ENCODE results near the gene ACSL3.
A peak's percentile ranks its signal among the peaks of the same experiment; 100 is the strongest.

The ACSL3 gene

DNA sequence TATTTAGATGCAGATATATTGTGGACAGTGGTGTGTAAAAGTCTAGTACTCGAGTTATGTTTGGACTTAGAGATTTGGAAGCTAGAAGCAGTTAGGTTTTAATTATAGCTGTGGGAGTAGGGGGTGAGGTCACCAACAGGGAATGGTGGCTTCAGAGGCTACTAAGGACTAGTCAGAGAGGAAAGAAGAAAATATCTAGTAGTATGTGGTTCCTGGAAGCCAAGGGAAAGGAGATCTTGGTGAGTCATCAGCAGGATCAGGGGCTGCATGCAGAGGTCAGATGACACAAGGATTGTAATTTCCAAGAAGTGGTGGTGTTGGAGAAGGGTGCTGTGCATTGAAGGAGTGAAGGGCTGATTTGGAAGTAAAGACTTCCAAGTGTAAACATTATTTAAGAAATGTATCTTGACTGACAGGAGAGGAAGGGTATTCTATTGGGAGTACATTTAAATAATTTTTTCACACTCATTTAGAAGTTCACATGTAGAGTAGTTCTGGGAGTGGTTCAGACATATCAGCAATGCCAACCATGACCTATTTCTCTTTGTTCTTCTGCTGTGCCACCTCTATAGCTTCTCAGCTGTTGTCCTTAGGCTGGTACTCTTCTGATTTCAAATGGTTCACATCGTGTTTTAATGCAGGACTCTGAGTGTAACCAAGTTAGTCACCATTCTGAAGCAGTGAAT, 59.1 kb downstream of the ACSL3 start:
- Histone ChIP-seq H3K4me1 (peaks cover 0 to 18% (median 1%) of the 10 kb centered on the region in 10 experiments; a peak in 9 of 20 replicates), H4K20me1 (peaks cover 0 to 4% (median 0%) of the 10 kb centered on the region in 11 experiments; a peak in 6 of 22 replicates), H3K27me3 (no peaks in the 10 kb centered on the region), H3K27ac (peak overlapping the region in 1 of 11 experiments; percentile 5; a peak in 2 of 22 replicates), H3K9me3 (replicated peaks in 1 of 11) (no peaks in the 10 kb centered on the region), H3K9ac (no peak overlapping the region), H3K4me2 (peak overlapping the region in 3 of 11 experiments; percentile 32 to 63 (median 48); a peak in 6 of 22 replicates), H3K36me3 (peaks cover 81 to 96% (median 85%) of the 10 kb centered on the region in 11 experiments), H3K4me3 (no peak overlapping the region)
- no peak for TF ChIP-seq Cebpa-rat (IDR thresholded peaks at IDR 0.05)

- no peak overlapping the region for H3K4me3 ChIP-seq
- H3K4me2 ChIP-seq = no peak overlapping the region
- peaks cover 83 to 94% (median 90%) of the 10 kb centered on the region in 11 experiments for H3K36me3 ChIP-seq
- H3K9me3 ChIP-seq (replicated peaks in 1 of 11) = no peaks in the 10 kb centered on the region
- H3K4me1 ChIP-seq = peaks cover 0 to 18% (median 1%) of the 10 kb centered on the region in 10 experiments; a peak in 10 of 20 replicates
- H3K27ac ChIP-seq = no peak overlapping the region; a peak in 2 of 22 replicates
- H3K27me3 ChIP-seq = no peaks in the 10 kb centered on the region
- H3K9ac ChIP-seq = no peak overlapping the region
- TF ChIP-seq Cebpa-rat (IDR thresholded peaks at IDR 0.05) = no peak
- H4K20me1 ChIP-seq = peaks cover 0 to 4% (median 0%) of the 10 kb centered on the region in 11 experiments; a peak in 5 of 22 replicates
Observed at GRCh38 chr2:222920657-222921186, 59.9 kb downstream of the ACSL3 start.

DNA sequence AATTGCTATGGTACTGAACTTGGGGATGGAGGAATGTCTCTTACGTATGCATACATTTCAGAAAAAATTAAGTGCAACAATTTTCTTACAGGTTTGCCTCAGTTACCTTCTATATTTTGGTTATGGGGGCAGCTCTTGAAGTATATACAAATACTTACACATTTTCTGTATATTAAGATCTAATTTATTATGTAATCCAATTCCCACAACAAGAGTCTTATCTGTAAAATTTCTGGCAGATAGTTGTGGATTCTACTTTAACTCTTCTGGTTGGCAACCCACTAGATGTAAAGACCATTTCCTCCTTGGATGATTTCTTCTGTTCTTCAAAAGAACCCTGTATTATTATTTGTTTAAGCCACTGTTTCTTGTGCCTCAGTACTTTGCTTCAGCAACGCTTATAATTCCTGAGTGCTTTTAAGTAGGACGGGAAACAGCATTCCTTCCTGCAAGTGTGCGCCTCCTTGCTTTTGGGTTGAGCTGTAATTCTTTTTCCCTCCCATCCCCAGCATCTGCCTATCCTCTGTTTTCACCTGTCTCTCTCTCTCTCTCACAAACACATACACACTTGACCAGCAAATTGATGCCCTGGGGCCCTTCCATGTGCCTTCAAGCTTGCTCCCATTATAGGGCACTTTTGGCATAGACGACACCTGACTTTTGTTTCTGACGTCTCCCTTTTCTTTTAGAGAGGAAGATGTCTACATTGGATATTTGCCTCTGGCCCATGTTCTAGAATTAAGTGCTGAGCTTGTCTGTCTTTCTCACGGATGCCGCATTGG, 61.4 kb downstream of the ACSL3 start:
- Histone ChIP-seq H3K4me1 (peaks cover 0 to 18% (median 1%) of the 10 kb centered on the region in 10 experiments; a peak in 10 of 20 replicates), H4K20me1 (peaks cover 0 to 4% (median 0%) of the 10 kb centered on the region in 11 experiments; a peak in 3 of 22 replicates), H3K27ac (no peak overlapping the region), H3K9ac (no peak overlapping the region), H3K4me3 (no peak overlapping the region), H3K9me3 (replicated peaks in 1 of 11) (no peaks in the 10 kb centered on the region), H3K36me3 (peaks cover 77 to 93% (median 85%) of the 10 kb centered on the region in 11 experiments), H3K4me2 (no peak overlapping the region), H3K27me3 (no peaks in the 10 kb centered on the region)
- TF ChIP-seq Cebpa-rat (IDR thresholded peaks at IDR 0.05) = no peak

DNA sequence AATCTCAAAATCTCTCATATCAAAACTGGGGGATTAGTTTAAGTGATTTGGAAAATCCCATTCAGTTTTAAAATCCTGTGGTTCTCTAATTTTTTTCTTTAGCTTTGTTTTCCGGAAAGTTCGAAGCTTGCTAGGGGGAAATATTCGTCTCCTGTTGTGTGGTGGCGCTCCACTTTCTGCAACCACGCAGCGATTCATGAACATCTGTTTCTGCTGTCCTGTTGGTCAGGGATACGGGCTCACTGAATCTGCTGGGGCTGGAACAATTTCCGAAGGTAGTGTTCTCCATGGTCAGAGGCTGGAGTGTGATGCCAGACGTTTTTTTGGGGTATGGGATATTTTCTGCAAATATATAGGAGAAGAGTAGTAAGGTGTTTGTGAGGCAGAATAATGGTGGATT, 66.1 kb downstream of the ACSL3 start:
- Histone ChIP-seq H3K4me3 (no peak overlapping the region), H3K36me3 (peaks cover 72 to 97% (median 86%) of the 10 kb centered on the region in 11 experiments), H3K4me1 (peaks cover 0 to 8% (median 0%) of the 10 kb centered on the region in 10 experiments; a peak in 2 of 20 replicates), H3K9ac (no peak overlapping the region), H4K20me1 (no peaks in the 10 kb centered on the region; a peak in 1 of 22 replicates), H3K4me2 (no peak overlapping the region), H3K27me3 (no peaks in the 10 kb centered on the region), H3K27ac (no peak overlapping the region), H3K9me3 (replicated peaks in 1 of 11) (no peaks in the 10 kb centered on the region)
- TF ChIP-seq Cebpa-rat (IDR thresholded peaks at IDR 0.05) = no peak

- Histone ChIP-seq H3K4me3 (no peak overlapping the region), H3K9ac (no peak overlapping the region), H3K27me3 (no peaks in the 10 kb centered on the region), H3K4me1 (peaks cover 0 to 8% (median 0%) of the 10 kb centered on the region in 10 experiments; a peak in 2 of 20 replicates), H3K36me3 (peaks cover 69 to 97% (median 84%) of the 10 kb centered on the region in 11 experiments), H3K9me3 (replicated peaks in 1 of 11) (no peaks in the 10 kb centered on the region), H4K20me1 (no peaks in the 10 kb centered on the region), H3K4me2 (no peak overlapping the region), H3K27ac (no peak overlapping the region)
- TF ChIP-seq Cebpa-rat (IDR thresholded peaks at IDR 0.05) = no peak
Observed at GRCh38 chr2:222927600-222927999, 66.8 kb downstream of the ACSL3 start.

DNA sequence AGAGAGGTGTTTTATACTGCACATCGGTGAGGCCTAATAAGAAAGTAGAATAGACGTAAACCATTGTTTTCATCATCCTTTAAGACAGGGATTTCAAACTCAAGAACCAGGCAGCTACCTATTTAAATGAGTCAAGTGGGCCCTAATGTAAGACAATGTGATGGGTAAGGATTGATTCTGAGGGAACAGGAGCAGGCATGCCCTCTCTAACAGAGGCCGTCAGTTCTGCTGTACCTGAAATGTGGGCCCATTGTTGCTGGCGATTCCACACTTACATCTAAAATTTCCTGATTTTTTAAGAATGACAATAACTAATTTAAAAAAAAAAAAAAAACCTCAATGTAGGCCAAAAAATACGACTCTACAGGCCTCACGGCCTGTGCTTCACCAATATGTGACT, 67.5 kb downstream of the ACSL3 start:
- H3K4me1 ChIP-seq = peaks cover 0 to 8% (median 0%) of the 10 kb centered on the region in 10 experiments; a peak in 2 of 20 replicates
- no peak overlapping the region for H3K9ac ChIP-seq
- H3K4me2 ChIP-seq = no peak overlapping the region
- H3K27me3 ChIP-seq = no peaks in the 10 kb centered on the region
- H4K20me1 ChIP-seq = no peaks in the 10 kb centered on the region
- H3K4me3 ChIP-seq = no peak overlapping the region
- peaks cover 67 to 97% (median 83%) of the 10 kb centered on the region in 11 experiments for H3K36me3 ChIP-seq
- no peak overlapping the region for H3K27ac ChIP-seq
- no peaks in the 10 kb centered on the region for H3K9me3 ChIP-seq (replicated peaks in 1 of 11)
- no peak for TF ChIP-seq Cebpa-rat (IDR thresholded peaks at IDR 0.05)

GRCh38 chr2:222930862-222931261, 70.0 kb downstream of the ACSL3 start:
- Histone ChIP-seq H3K4me1 (no peaks in the 10 kb centered on the region), H3K27ac (no peak overlapping the region)
- no peak for TF ChIP-seq Cebpa-rat (IDR thresholded peaks at IDR 0.05)

DNA sequence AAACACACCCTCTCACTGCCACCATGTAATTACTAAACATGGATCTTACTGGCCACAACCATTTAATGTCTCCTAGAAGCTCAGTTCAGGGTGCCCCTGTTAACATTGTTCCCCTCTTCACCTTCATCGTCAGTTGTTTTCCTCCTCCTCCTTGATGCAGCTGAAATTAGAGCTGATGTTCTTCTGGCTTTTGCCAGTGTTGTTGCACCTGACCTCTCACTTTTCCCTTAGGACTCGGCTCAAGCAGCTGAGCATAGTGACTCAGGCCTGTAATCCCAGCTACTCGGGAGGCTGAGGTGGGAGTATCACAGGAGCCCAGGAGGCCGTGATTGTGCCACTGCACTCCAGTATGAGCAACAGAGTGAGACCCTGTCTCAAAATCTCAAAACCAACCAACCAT, 70.8 kb downstream of the ACSL3 start:
- H3K36me3 ChIP-seq = peaks cover 74 to 100% (median 93%) of the 10 kb centered on the region in 11 experiments
- no peak overlapping the region for H3K9ac ChIP-seq
- H3K4me2 ChIP-seq = no peak overlapping the region

More at GRCh38 chr2:222930862-222931261, 70.0 kb downstream of the ACSL3 start:
- Histone ChIP-seq H3K9me3 (replicated peaks in 1 of 11) (peaks cover 0 to 13% (median 5%) of the 10 kb centered on the region in 11 experiments; a peak in 8 of 22 replicates), H3K4me2 (no peak overlapping the region), H4K20me1 (no peaks in the 10 kb centered on the region), H3K4me3 (no peak overlapping the region), H3K27me3 (no peaks in the 10 kb centered on the region), H3K9ac (no peak overlapping the region), H3K36me3 (peaks cover 69 to 100% (median 87%) of the 10 kb centered on the region in 11 experiments)

GRCh38 chr2:222933458-222933857, 72.6 kb downstream of the ACSL3 start:
- no peak overlapping the region for H3K27ac ChIP-seq
- TF ChIP-seq Cebpa-rat (IDR thresholded peaks at IDR 0.05) = no peak
- no peaks in the 10 kb centered on the region for H3K27me3 ChIP-seq
- no peak overlapping the region for H3K9ac ChIP-seq
- no peaks in the 10 kb centered on the region for H3K4me1 ChIP-seq
- peaks cover 19 to 36% (median 27%) of the 10 kb centered on the region in 11 experiments for H3K9me3 ChIP-seq (replicated peaks in 1 of 11)
- peaks cover 82 to 100% (median 94%) of the 10 kb centered on the region in 11 experiments for H3K36me3 ChIP-seq
- H3K4me3 ChIP-seq = no peak overlapping the region
- no peaks in the 10 kb centered on the region for H4K20me1 ChIP-seq
- no peak overlapping the region for H3K4me2 ChIP-seq

More for the DNA sequence above, 70.8 kb downstream of the ACSL3 start:
- Histone ChIP-seq H3K4me1 (no peaks in the 10 kb centered on the region), H3K4me3 (no peak overlapping the region), H3K27me3 (no peaks in the 10 kb centered on the region), H4K20me1 (no peaks in the 10 kb centered on the region), H3K9me3 (replicated peaks in 1 of 11) (peaks cover under 1 to 18% (median 9%) of the 10 kb centered on the region in 11 experiments; a peak in 18 of 22 replicates), H3K27ac (no peak overlapping the region)
- TF ChIP-seq Cebpa-rat (IDR thresholded peaks at IDR 0.05) = no peak

All from BLaER1 treated with 17β-estradiol and CSF1 and Interleukin-3, amounts not matched to agents 10 nM and 100 nM (cell line).